ENCODE measurements around the gene ARHGAP26. TPM values are rescaled to one million over a fixed set of nuclear protein-coding genes. Genes with fewer than 3 reads are reported as not detected.

Gene ARHGAP26
- total and polyA plus RNA-seq, 2 donors (not counting 1 experiment from before 2014, with no cell fraction given), result 4.1 to 6.8 TPM

- DNase-seq (ENCODE audit: low read depth in 2 of 2), result no peak
- H3K9ac ChIP-seq (ENCODE audit: insufficient read depth, low read length), result no peak overlapping the region
- TF ChIP-seq CTCF (conservative IDR thresholded peaks at IDR 0.05 in 1 of 2, IDR thresholded peaks at IDR 0.05 in 1 of 2; ENCODE audit: low read depth in 1 of 2, low read length in 2 of 2), result no peak
- no peak for TF ChIP-seq EZH2 (IDR thresholded peaks at IDR 0.05; ENCODE audit: low read length, missing control alignments)
- H3K27ac ChIP-seq (ENCODE audit: insufficient read depth, low read length), result no peak overlapping the region
- H4K20me1 ChIP-seq (ENCODE audit: control insufficient read depth, extremely low read depth, insufficient read depth, low read length), result no peaks in the 10 kb centered on the region
- no peaks in the 10 kb centered on the region for H3K79me2 ChIP-seq (ENCODE audit: control insufficient read depth, insufficient read depth, low read length)
- H3K4me2 ChIP-seq (ENCODE audit: extremely low read depth, insufficient read depth, low read length), result no peak overlapping the region
- no peak overlapping the region for H2AFZ ChIP-seq (ENCODE audit: low read length)
- H3K27me3 ChIP-seq (ENCODE audit: control insufficient read depth, insufficient read depth, low read length), result no peaks in the 10 kb centered on the region
- no peaks in the 10 kb centered on the region for H3K4me1 ChIP-seq (ENCODE audit: control insufficient read depth, extremely low read depth, insufficient read depth, low read length)
- no peak overlapping the region for H3K4me3 ChIP-seq (replicated peaks in 1 of 4; ENCODE audit: control extremely low read depth in 1 of 4, insufficient read depth in 1 of 4, low read depth in 3 of 4, low read length in 4 of 4)
- no peaks in the 10 kb centered on the region for H3K9me3 ChIP-seq (ENCODE audit: control insufficient read depth, insufficient read depth, low read depth, low read length)
- no peaks in the 10 kb centered on the region for H3K36me3 ChIP-seq (ENCODE audit: control insufficient read depth, insufficient read depth, low read length)
Measured at GRCh38 chr5:142857405-142857804, 87.2 kb downstream of the ARHGAP26 start.

- DNase-seq (ENCODE audit: low read depth in 2 of 2), result no peak
- Histone ChIP-seq H3K27ac (ENCODE audit: insufficient read depth, low read length) (no peak overlapping the region), H3K4me1 (ENCODE audit: control insufficient read depth, extremely low read depth, insufficient read depth, low read length) (no peaks in the 10 kb centered on the region), H3K4me2 (ENCODE audit: extremely low read depth, insufficient read depth, low read length) (no peak overlapping the region), H3K9me3 (ENCODE audit: control insufficient read depth, insufficient read depth, low read depth, low read length) (no peaks in the 10 kb centered on the region), H4K20me1 (ENCODE audit: control insufficient read depth, extremely low read depth, insufficient read depth, low read length) (no peaks in the 10 kb centered on the region), H2AFZ (ENCODE audit: low read length) (no peak overlapping the region), H3K9ac (ENCODE audit: insufficient read depth, low read length) (no peak overlapping the region), H3K79me2 (ENCODE audit: control insufficient read depth, insufficient read depth, low read length) (no peaks in the 10 kb centered on the region), H3K4me3 (replicated peaks in 1 of 4; ENCODE audit: control extremely low read depth in 1 of 4, insufficient read depth in 1 of 4, low read depth in 3 of 4, low read length in 4 of 4) (no peak overlapping the region), H3K36me3 (ENCODE audit: control insufficient read depth, insufficient read depth, low read length) (no peaks in the 10 kb centered on the region), H3K27me3 (ENCODE audit: control insufficient read depth, insufficient read depth, low read length) (no peaks in the 10 kb centered on the region)
- no peak for TF ChIP-seq EZH2 (IDR thresholded peaks at IDR 0.05; ENCODE audit: low read length, missing control alignments)
- no peak for TF ChIP-seq CTCF (conservative IDR thresholded peaks at IDR 0.05 in 1 of 2, IDR thresholded peaks at IDR 0.05 in 1 of 2; ENCODE audit: low read depth in 1 of 2, low read length in 2 of 2)
Measured at GRCh38 chr5:142859037-142859436, 88.9 kb downstream of the ARHGAP26 start.

- Histone ChIP-seq H3K79me2 (ENCODE audit: control insufficient read depth, insufficient read depth, low read length) (no peaks in the 10 kb centered on the region), H3K9me3 (ENCODE audit: control insufficient read depth, insufficient read depth, low read depth, low read length) (no peaks in the 10 kb centered on the region), H3K4me3 (replicated peaks in 1 of 4; ENCODE audit: control extremely low read depth in 1 of 4, insufficient read depth in 1 of 4, low read depth in 3 of 4, low read length in 4 of 4) (no peak overlapping the region), H3K4me2 (ENCODE audit: extremely low read depth, insufficient read depth, low read length) (no peak overlapping the region), H3K4me1 (ENCODE audit: control insufficient read depth, extremely low read depth, insufficient read depth, low read length) (no peaks in the 10 kb centered on the region), H3K36me3 (ENCODE audit: control insufficient read depth, insufficient read depth, low read length) (no peaks in the 10 kb centered on the region), H4K20me1 (ENCODE audit: control insufficient read depth, extremely low read depth, insufficient read depth, low read length) (no peaks in the 10 kb centered on the region), H3K27ac (ENCODE audit: insufficient read depth, low read length) (no peak overlapping the region), H3K9ac (ENCODE audit: insufficient read depth, low read length) (no peak overlapping the region), H3K27me3 (ENCODE audit: control insufficient read depth, insufficient read depth, low read length) (no peaks in the 10 kb centered on the region), H2AFZ (ENCODE audit: low read length) (no peak overlapping the region)
- TF ChIP-seq EZH2 (IDR thresholded peaks at IDR 0.05; ENCODE audit: low read length, missing control alignments) (no peak), CTCF (conservative IDR thresholded peaks at IDR 0.05 in 1 of 2, IDR thresholded peaks at IDR 0.05 in 1 of 2; ENCODE audit: low read depth in 1 of 2, low read length in 2 of 2) (no peak)
- DNase-seq (ENCODE audit: low read depth in 2 of 2), result no peak
Measured at GRCh38 chr5:142860270-142860669, 90.1 kb downstream of the ARHGAP26 start.
